ENCODE measurements around the gene PTGFRN.

Gene PTGFRN

DNA sequence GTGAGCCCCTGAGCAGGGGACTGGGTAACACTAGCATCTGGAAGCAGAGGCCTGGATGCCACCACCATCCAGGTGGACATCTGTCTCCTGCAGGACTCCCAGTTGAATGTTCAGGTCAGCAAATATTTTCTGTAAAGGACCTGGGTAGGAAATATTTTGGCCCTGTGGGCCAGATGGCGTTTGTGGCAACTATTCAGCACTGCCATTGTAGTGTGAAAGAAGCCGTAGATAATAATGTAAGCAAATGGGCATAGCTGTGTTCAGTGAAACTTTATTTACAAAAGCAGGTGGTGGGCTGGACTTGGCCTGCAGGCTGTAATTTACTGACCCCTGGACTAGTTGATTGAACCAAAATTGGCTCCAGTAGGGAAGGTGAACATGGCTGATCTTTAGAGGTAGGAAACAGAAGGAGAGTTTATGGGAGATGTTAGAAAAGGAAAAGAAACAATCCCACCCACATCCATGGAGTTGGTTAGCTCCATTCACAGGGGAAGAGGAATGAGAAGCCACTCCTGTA lies 71.9 kb downstream of the PTGFRN start:
- DNase-seq: no peak

DNA sequence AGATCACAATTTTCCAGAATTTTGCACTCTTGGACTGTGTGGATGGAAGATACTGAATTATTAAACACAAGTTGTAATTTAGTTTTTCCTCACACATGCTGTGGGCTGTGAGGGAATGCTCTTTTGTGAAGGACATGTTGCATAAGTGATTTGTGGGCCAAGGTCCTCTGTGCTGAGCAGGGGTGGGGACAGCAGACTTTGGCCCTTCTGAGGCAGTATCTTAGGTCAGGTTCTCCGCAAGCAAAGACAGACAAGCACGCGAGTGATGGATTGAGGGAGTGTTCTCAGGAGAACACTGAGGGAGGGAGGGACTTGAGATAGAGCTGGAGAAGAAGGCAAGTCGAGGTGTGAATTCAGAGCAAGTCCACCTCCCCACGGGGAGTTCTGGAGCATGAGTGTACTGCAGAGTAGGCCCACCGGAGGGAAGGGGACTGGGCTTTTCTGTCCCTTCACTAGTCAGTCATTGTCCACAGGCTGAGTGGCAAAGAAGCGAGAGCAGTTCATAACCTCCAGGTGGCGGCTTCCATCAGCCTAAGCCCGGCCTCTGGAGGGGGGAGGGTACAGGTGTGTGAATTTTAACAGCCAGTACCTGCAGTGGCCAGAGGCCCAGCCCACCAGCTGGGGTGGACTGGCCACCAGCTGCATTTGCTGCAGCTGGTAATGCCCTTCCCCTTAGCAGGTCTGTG lies 72.7 kb downstream of the PTGFRN start:
- no peak for DNase-seq

DNA sequence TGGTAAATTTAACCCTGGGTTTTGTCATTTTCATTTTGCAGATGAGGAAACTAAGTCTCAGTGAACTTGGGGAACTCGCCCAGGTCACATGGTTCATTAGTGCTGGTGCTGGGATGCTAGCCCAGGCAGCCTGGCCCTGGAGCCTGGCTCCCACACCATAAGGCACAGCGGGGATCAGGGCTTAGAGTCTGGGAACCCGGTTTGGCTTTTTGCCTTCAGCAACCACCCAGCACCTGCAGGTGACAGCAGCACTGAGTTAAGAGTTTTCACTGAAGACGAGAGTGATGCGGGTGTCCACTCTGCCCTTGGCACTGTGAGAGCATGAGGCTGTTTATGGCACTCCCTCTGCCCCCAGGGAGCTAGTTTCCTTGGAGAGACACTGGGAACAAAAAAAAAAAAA lies 73.4 kb downstream of the PTGFRN start:
- DNase-seq: no peak

DNA sequence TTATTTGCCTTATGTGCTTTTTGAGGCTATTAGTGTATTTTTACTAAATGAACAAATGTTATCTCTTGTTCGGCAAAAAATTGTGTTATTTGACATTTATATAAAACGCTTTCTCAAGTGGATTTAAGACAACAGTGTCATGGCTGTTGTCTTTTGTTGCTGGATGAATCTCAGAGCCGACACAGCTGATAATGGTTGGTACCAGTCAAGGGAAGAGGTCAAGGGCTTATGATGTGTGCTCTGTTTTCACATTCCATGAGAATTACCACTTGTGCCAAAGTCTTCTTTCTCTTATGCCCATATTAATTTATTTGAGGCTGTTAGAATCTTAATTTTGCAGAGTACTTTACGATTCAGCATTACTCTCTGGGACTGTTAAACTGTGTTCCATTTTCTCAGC lies 74.0 kb downstream of the PTGFRN start:
- DNase-seq: no peak

DNA sequence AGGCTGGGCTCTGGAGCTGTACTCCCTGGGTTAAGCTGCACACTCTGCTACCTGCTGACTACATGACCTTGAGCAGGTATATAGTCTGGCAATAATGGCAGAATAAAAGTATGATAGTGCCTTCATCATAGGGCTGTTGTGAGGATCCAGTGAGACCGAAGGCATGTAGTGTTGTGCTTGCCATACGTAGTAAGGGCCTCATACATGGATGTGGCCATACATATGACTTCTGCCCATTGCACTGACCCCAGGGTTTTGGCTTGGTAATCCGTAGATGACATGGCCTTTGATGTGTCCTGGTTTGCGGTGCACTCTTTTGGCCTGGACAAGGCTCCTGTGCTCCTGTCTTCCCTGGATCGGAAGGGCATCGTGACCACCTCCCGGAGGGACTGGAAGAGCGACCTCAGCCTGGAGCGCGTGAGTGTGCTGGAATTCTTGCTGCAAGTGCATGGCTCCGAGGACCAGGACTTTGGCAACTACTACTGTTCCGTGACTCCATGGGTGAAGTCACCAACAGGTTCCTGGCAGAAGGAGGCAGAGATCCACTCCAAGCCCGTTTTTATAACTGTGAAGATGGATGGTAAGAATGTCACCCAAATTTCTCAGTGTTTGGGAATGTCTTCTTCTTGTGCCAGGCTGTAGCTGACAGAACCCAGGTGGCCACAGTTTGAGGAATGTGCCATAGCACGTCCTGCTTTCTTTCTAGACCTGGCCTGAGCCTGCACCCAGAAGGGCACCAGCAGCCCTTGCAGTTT lies 74.9 kb downstream of the PTGFRN start:
- no peak for DNase-seq

DNA sequence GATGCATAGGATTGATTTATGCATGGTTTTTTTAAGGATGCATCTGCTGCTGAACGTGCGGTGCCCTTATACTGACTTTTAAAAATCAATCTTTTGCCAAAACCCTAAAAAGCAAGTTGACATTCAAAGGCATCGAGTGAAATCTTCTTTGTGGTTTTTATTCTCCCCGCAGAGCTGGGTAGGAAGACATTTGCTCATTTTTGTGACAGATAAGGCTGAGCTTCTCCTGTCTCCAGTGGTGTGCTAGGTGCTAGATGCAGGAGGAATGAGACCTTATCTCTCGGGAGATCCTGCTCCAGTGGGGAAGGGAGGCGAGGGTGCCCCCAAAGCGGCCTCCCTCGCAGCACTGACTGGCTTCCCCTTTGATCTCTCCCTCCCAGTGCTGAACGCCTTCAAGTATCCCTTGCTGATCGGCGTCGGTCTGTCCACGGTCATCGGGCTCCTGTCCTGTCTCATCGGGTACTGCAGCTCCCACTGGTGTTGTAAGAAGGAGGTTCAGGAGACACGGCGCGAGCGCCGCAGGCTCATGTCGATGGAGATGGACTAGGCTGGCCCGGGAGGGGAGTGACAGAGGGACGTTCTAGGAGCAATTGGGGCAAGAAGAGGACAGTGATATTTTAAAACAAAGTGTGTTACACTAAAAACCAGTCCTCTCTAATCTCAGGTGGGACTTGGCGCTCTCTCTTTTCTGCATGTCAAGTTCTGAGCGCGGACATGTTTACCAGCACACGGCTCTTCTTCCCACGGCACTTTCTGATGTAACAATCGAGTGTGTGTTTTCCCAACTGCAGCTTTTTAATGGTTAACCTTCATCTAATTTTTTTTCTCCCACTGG lies 76.9 kb downstream of the PTGFRN start:
- DNase-seq: peak; percentile 49

DNA sequence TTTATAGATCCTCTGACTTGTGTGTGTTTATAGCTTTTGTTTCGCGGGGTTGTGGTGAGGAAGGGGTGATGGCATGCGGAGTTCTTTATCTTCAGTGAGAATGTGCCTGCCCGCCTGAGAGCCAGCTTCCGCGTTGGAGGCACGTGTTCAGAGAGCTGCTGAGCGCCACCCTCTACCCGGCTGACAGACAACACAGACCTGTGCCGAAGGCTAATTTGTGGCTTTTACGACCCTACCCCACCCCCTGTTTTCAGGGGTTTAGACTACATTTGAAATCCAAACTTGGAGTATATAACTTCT lies 77.5 kb downstream of the PTGFRN start:
- DNase-seq: peak; percentile 64

DNA sequence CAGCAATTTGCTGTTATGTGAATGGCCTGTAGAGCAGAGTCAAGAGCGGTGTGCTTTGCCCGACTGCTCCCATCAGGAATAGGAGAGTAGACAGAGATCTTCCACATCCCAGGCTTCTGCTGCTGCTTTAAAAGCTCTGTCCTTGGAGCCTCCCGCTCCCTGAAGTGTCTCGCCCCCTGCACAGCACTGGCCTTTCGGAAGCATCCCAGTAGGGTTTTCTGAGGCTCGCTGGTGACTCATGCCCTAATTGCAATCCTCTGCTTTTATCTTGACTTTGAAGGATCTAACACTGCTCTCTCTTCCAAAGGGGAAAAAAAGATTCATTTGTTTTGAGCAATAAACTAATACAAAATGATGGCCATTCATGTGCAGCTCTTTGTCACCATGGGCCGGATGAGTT lies 78.5 kb downstream of the PTGFRN start:
- no peak for DNase-seq

DNA sequence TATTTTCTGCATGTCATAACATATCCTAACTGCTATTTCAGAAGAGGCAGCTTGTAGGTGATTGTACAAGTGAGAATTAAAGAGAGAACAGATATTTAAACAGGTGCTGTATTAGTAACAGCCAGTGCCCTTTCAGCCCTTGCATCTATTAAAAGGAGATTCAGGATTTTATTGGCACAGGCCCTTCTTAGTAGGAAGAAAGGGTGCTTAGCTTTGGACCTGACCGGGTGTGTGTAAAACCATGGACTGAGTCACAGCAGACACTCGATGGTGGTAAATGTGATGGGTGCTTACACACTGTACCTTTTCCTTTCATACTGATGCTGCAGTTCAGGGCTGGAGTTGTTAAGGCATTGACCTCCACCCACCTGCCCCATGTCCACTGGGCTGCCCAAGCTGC lies 79.2 kb downstream of the PTGFRN start:
- DNase-seq: no peak

DNA sequence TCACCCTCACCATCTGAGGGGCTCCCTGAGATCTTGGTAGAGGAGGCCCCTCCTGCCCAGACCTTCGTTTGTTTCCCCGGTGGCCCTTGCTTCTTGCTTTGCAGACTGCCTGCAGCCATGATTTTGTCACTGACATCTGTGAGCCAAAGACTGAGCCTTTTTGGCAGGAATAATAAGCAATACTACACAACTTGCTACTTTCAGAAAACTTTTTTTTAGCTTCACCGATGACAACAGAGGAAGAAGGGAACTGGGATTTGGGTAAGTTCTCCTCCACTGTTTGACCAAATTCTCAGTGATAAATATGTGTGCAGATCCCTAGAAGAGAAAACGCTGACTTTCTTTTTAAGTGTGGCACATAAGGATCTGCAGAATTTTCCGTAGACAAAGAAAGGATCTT lies 80.1 kb downstream of the PTGFRN start:
- no peak for DNase-seq

DNA sequence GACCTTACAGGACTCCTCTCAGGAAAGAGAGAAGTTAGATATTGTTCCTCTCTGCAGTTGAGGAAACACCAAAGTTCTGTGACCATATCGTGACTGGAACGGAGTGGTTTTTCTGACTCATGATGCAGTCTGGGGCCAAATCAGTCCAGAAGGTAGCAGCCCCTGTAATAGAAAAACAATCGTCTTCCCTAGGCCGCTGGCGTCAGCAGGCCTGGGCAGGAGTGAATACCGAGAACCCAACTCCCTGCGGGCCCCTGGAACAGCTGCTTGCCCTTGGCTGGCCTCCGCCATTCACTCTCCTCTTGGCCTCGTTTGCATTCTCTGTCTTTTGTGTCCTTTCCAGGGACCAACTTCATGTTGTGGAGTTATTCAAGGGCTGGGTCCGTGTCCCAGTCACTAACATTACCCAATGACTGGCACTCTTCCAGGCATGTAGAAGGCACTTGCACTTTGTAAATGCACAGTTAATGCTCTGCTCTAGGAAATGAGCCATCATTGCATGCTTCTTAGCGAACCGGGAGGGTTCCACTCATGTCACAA lies 81.0 kb downstream of the PTGFRN start:
- DNase-seq: peak; percentile 15

DNA sequence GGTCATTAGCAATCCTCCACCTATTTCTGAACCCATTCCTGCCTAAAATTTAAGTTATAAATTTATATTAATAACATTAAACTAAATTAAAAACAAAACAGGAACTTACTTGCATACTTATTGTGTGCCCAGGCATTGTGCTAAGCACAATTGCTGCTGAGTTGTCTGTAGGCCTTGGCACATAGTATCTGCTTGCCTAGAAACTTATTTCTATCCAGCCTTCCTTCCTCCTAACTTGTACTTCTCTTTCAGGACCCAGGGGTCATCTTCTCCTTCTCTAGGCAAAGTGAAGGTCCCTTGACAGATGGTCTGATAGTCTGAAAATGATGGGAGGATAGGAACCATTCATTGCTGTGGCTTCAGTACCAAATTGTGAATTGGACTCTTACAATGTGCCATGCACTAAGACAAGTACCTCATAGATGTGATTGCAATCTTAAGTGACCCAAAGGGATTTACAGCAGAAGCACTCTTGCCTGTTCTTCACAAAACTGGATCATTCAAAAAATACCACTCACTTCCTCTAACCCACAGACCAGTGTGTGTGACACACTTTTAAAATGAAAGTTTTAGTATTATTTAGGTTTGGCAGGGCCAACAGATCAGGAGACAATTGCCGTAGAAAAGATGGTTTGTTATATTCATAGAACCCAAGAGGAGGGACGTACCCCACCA lies 81.6 kb downstream of the PTGFRN start:
- DNase-seq: no peak

DNA sequence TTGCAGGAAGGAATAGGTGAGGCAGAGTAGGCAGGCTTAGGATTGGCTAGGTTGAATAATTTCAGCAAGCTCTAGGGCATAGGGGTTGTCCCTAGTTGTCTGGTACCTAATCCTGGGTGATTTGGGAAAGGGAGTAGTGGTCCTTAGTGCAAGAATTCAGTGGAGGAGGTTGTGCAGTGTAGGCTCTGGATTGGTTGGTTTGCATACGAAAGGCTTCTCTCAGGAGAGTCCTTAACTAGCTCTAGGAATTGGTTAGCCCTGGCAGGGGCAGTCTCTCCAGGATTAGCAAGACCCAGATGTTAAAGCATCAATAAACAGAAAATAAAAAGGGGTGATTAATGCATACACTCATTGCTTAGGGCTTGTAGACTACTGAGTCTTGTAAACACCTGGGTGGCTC lies 82.2 kb downstream of the PTGFRN start:
- DNase-seq: no peak

DNA sequence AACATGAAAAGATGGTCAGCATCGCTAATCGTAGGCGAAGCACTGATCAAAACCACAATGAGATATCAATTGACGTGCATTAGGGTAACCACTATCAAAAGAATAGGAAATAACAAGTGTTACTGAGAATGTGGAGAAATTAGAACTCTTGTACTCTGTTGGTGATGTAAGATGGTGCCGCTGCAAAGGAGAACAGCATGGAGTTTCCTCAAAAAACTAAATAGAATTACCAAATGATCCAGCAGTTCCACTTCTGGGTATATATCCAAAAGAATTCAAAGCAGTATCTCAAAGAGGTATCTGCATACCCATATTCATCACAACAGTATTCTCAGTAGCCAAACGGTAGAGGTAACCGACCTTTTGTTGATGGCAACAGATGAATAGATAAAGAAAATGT lies 83.6 kb downstream of the PTGFRN start:
- no peak for DNase-seq

DNA sequence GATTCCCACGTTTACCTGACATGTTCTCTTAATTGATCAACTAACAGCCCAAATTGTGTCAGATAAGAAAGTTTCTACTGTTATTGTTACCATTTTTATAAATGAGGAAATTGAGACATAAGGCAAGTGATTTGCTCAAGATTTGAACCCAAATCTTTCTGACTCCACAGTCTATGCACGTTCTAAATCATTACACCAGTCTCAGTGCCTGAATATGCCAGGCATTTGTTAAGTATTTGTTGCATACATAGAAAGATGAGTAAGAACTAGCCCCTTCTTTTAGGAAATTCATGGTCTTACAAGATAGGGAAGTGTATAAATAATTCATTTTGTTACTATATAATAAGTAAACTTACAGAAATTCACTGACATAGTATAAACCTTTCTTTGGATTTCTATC lies 84.7 kb downstream of the PTGFRN start:
- no peak for DNase-seq

DNA sequence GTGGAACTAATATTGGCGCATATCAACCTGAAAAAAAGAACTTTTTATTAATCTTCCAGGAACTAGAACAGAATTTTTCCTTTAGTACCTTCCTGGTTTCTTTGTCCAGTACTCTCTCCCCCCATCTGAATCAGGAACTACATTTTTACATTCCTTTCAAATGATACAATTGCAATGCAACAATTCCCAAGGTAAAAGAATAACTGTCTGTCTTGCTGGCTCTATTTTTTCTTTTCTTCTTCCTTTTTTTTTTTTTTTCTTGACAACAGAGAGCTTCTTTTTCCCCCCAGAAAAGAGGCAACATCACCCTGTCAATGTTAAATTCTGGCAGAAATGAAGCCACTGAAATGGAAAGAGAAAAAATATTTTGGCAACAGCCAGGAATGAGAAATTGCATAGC lies 87.3 kb downstream of the PTGFRN start:
- DNase-seq: no peak

DNA sequence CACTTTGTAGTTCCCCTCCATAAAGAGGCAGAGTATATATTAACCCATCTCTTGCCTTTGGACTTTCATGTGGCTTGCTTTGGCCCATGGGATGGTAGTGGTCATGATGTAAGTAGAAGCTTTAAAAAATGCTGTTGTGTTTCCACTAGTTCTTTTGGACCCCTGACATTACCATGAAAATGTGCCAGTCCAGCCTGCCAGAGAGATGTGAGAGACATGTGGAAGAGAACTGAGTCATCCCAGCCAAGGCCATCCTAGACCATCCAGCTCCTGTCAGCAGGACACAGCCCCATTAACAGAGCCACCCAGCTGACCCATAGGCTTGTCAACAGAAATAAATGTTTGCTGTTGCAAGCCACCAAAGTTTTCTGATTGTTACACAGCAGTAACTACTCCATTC lies 87.9 kb downstream of the PTGFRN start:
- no peak for DNase-seq

DNA sequence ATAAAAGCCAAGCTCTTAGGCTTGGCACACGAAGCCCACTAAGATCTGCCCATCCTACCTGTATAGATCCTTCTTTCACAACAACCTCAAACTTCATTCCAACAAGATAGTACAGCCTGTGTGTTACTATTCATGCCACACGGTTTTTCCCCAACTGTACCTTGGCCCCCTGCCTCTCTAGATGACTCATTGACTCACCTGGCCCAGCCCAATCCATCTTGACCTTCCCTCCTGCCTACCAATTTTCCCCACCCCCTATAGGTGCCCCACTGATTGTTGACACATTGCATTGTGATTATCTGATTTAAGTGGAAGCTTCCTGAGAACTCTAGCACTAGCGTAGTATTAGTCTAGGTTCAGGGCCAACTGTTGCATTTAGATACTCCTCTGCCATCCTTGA lies 89.9 kb downstream of the PTGFRN start:
- DNase-seq: no peak

DNA sequence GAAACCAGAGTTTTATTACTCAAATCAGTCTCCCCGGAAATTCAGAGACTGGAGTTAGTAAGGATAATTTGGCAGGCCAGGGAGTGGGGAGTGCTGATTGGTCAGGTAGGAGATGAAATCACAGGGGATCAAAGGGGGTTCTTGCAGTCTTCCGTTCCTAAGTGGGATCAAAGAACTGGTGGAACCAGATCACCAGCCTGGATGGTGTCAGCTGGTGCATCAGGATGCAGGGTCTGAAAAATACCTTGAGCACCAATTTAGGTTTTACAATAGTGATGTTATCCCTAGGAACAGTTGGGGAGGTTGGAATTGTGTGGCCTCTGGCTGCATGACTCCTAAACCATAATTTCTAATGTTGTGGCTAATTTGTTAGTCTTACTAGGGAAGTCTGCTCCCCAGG lies 90.4 kb downstream of the PTGFRN start:
- no peak for DNase-seq

DNA sequence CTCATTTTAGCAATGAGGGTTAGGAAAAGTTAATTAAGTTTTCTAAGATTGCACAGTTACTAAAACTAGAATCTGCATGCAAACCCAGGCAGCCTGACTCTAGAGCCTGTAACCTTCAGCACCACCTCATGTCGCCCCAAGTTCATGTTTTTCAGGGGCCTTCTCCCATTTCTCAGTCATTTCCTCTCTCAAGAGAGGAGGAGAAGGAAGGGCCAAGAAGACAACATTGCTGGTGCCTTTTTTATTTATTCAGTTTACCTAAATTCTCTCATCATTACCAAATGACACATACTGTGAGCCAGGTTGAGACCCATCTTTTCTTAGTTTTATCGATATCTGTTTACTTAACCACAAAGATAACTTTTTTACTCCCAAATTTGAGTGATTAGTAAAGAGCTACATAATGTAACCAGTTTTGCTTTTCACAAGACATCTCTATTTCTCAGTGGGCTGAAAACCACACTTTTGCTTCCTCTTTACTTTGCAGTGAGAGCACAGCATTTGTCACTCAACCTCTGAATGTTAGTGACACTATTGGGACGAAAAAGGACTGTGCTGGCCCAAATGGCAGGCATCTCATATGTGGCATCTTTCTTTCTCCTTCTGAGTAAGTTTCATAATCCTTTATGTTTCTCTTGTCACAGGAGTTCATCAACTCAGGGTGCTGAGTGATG lies 91.7 kb downstream of the PTGFRN start, which contains the start of gene CD101:
TSS of gene CD101 (plus strand) at position 507 of the 674 bp plus-strand sequence. CDS start at position 565, 58 bp downstream.
- no peak for DNase-seq

DNA sequence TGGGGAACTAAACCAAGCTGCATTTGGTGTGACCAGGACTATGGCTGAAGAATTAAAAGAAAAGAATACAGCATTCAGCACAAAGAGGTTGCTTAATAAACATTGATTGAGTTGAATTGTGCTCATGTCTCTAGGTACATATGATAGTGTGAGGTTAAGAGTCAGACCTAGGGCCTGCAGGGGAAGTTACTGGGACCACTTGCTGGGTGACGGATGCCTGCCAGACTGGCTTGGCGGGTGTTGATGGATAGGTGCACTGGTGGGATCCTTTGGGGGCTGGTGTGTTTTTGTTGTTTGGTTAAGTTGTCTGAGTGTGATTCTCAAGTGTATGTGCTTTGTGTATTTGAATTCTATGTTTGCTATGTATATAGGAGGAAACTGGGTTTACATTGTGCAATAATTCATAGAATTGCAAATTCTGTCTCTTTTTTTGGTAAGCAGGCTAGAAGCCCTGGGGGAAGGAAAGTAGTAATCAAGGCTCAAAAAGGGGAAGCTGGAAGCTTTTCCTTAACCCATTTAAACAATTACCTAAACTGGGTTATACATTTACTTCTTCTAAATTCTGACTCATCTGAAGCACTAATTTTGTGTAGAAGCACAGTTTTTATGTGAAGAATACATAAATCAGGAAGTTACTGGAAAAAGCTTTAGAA lies 93.6 kb downstream of the PTGFRN start:
- peak; percentile 53 for DNase-seq

DNA sequence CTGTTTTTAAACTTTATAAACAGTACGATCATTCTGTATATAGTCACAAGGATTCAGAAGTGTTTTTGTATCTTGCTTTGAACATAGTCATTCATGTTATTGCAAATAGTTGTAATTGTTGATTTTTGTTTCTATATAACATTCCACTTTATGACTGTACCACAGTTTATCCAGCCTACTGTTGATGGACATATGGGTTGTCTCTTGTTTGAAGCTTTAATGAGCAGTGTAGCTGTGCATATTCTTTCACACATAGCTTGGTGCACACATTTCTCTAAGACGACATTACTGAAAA lies 98.0 kb downstream of the PTGFRN start:
- DNase-seq: no peak
